Measurements from ENCODE around the gene NWD2. TPM values are rescaled to one million over a fixed set of nuclear protein-coding genes. Genes with fewer than 3 reads are reported as not detected.

Gene NWD2
- total and polyA plus RNA-seq, 10 donors: 0.05 TPM; not detected in 9

DNA sequence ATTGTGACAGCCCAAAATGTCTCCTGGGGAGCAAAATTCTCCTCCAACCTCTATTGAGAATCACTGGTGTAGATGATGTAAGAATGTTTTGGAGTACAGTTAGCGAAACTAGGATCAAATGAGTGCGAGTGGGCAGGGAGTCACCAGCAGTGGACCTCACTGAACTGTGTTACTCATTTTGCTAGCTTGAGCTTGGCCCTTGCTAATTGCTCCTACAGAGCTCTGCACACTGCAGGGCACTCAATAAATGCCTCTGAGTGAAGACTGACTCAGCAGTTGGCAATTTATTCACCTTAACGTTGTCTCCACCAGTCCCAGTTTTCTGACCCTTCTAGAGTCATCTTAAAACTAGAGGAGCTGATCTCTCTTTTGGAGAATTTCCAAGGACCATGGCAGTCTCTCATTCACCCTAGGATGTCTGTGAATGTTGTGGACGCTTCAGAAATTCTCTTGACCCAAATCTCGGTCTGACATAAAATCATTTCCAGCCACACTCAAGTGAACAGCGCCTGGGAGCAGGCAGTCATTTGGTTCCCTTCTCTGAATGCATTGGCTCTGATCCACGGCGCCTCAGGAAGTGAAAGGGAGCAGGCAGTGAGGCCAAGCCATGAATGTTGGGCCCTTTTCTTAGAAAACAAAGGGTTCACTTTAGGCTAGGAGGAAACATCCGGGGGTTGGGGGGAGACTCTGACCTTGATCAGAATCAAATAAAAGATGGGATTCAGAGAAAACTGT lies 148.1 kb downstream of the NWD2 start:
- no peak overlapping the region for H3K4me3 ChIP-seq
- peaks cover 0 to 23% (median 4%) of the 10 kb centered on the region in 6 donors for H3K4me1 ChIP-seq
- no peak overlapping the region for H3K27ac ChIP-seq
- H3K36me3 ChIP-seq: no peaks in the 10 kb centered on the region
- intact Hi-C loops (cut with DNase I; ENCODE audit: low total_unique reads): no loop called here
- peaks cover 0 to 8% (median 0%) of the 10 kb centered on the region in 7 donors for H3K27me3 ChIP-seq (replicated peaks in 1 of 7)
- TF ChIP-seq, protein P1, sequence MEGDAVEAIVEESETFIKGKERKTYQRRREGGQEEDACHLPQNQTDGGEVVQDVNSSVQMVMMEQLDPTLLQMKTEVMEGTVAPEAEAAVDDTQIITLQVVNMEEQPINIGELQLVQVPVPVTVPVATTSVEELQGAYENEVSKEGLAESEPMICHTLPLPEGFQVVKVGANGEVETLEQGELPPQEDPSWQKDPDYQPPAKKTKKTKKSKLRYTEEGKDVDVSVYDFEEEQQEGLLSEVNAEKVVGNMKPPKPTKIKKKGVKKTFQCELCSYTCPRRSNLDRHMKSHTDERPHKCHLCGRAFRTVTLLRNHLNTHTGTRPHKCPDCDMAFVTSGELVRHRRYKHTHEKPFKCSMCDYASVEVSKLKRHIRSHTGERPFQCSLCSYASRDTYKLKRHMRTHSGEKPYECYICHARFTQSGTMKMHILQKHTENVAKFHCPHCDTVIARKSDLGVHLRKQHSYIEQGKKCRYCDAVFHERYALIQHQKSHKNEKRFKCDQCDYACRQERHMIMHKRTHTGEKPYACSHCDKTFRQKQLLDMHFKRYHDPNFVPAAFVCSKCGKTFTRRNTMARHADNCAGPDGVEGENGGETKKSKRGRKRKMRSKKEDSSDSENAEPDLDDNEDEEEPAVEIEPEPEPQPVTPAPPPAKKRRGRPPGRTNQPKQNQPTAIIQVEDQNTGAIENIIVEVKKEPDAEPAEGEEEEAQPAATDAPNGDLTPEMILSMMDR (IDR thresholded peaks at IDR 0.05 in 8 of 11, conservative IDR thresholded peaks at IDR 0.05 in 3 of 11): no peak
- TF ChIP-seq POLR2A (IDR thresholded peaks at IDR 0.05): no peak
- no peak for TF ChIP-seq POLR2AphosphoS5 (IDR thresholded peaks at IDR 0.05)
- no peaks in the 10 kb centered on the region for H3K9me3 ChIP-seq
- WGBS, 5 donors: 22 to 30% (median 26%) methylated on average over 9 of the region's 9 CpGs
- DNase-seq: no peak

DNA sequence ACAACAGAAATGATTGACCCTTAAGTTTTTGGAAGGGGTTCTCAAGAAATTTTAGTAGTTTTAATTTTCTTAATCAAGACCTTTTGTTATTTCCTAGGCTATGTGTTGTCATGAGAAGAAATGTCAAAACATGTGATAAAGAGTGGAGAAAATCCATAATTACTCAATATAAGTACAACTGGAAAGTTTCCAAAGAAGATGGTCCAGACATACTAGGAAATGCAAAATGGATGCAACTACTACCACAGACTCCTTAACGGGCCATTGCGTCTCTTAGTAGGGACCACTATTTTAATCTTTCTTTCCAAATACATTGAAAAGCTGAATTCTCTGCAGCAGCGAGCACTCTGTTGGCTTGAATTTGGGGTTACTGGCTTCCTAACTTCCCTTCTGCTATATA lies 148.8 kb downstream of the NWD2 start:
- H3K27me3 ChIP-seq (replicated peaks in 1 of 7): peaks cover 0 to 8% (median 0%) of the 10 kb centered on the region in 7 donors
- no peaks in the 10 kb centered on the region for H3K36me3 ChIP-seq
- intact Hi-C loops (cut with DNase I; ENCODE audit: low total_unique reads): no loop called here
- H3K4me3 ChIP-seq: no peak overlapping the region
- 26 to 64% (median 48%) methylated on average over 3 of the region's 3 CpGs for WGBS, 5 donors
- H3K9me3 ChIP-seq: no peaks in the 10 kb centered on the region
- H3K4me1 ChIP-seq: peaks cover 0 to 23% (median 4%) of the 10 kb centered on the region in 6 donors
- no peak for DNase-seq
- no peak for TF ChIP-seq POLR2AphosphoS5 (IDR thresholded peaks at IDR 0.05)
- TF ChIP-seq, protein P1 (IDR thresholded peaks at IDR 0.05 in 8 of 11, conservative IDR thresholded peaks at IDR 0.05 in 3 of 11): no peak
- TF ChIP-seq POLR2A (IDR thresholded peaks at IDR 0.05): no peak
- no peak overlapping the region for H3K27ac ChIP-seq

DNA sequence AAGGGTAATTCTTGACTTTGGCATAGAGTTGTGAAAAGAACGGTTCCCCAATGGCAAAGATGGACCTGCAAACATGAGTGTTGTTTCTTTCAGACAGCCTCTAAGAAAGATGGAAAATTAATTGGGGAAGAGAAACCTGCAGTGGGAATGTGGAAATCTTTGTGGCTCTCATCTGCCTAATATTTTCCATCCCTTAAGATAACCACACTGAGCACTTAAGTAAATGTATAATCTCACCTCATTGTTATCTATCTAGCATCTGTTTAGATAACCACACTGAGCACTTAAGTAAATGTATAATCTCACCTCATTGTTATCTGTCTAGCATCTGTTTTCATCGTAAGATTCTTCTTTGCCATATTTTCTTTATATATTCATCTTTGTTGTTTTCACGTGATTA lies 149.3 kb downstream of the NWD2 start:
- peaks cover 0 to 8% (median 0%) of the 10 kb centered on the region in 7 donors for H3K27me3 ChIP-seq (replicated peaks in 1 of 7)
- no peak overlapping the region for H3K27ac ChIP-seq
- intact Hi-C loops (cut with DNase I; ENCODE audit: low total_unique reads): no loop called here
- no peaks in the 10 kb centered on the region for H3K9me3 ChIP-seq
- no peak overlapping the region for H3K4me3 ChIP-seq
- H3K36me3 ChIP-seq: no peaks in the 10 kb centered on the region
- H3K4me1 ChIP-seq: peaks cover 0 to 21% (median 4%) of the 10 kb centered on the region in 6 donors
- DNase-seq: no peak
- TF ChIP-seq POLR2A (IDR thresholded peaks at IDR 0.05) (no peak), POLR2AphosphoS5 (IDR thresholded peaks at IDR 0.05) (no peak)
- TF ChIP-seq, protein P1 (IDR thresholded peaks at IDR 0.05 in 8 of 11, conservative IDR thresholded peaks at IDR 0.05 in 3 of 11): no peak
- WGBS, 5 donors: 70 to 88% (median 78%) methylated on average over 3 of the region's 3 CpGs

DNA sequence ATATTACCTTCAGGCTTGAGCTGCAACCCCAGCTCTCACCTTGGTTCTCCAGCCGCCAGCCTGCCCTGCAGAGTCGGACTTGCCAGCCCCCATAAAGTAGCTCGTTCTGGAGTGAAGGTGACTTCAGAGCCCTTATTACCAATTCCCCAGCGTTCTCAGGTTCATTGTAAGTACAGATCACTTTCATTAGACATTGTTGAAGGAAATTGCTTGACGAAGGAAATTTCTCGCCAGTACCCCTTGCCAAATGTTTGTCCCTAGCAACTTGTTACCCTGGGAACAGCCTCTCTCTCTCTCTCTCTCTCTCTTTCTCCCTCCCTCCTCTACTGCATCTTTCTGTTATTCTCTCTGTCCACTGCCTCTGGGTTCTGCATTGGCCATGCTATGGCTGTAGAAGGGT lies 153.0 kb downstream of the NWD2 start:
- DNase-seq: no peak
- intact Hi-C loops (cut with DNase I; ENCODE audit: low total_unique reads): no loop called here
- Histone ChIP-seq H3K36me3 (no peaks in the 10 kb centered on the region), H3K9me3 (peaks cover 0 to 5% (median 0%) of the 10 kb centered on the region in 8 donors), H3K4me1 (peaks cover 0 to 10% (median 2%) of the 10 kb centered on the region in 6 donors), H3K4me3 (no peak overlapping the region), H3K27ac (no peak overlapping the region), H3K27me3 (replicated peaks in 1 of 7) (peaks cover 0 to 8% (median 0%) of the 10 kb centered on the region in 7 donors)
- TF ChIP-seq, protein P1 (IDR thresholded peaks at IDR 0.05 in 8 of 11, conservative IDR thresholded peaks at IDR 0.05 in 3 of 11): no peak
- TF ChIP-seq POLR2A (IDR thresholded peaks at IDR 0.05) (no peak), POLR2AphosphoS5 (IDR thresholded peaks at IDR 0.05) (no peak)
- WGBS, 5 donors: 79 to 89% (median 87%) methylated on average over 6 of the region's 6 CpGs

Measured in spleen (tissue), 11 donors.